Mesenteric fat pad (tissue), 1 donor: ENCODE measurements around the gene MRGPRX4. TPM values are rescaled to one million over a fixed set of nuclear protein-coding genes. Genes with fewer than 3 reads are reported as not detected.
"Not testable (repeated sequence)": the region's sequence is repeated elsewhere in the genome, so short reads cannot be mapped to it uniquely, and the experiment has no call there.

ENCODE experiments used
- DNase-seq: peaks from one replicate; pipeline ENCODE4 v3.0.0-alpha.2; 2020; ENCODE audit warnings: low spot score
- long read RNA-seq: library from polyadenylated mRNA; unstranded; transcript quantifications from one replicate; pipeline ENCODE4 v2.0.0, GENCODE V29; 2020
- total RNA-seq: library from RNA; stranded (reverse); fragmentation: NEBNext Ultra II Directional; extraction: Animal tissue kit (Norgen Biotek cat#: 25700); gene quantifications from one replicate; pipeline ENCODE4 v1.2.1, GENCODE V29; 2021
- donor health status: DM: yes; HTN: yes; CAD: no.

Gene MRGPRX4
- total RNA-seq = not detected
- long read RNA-seq = 0 reads

DNA sequence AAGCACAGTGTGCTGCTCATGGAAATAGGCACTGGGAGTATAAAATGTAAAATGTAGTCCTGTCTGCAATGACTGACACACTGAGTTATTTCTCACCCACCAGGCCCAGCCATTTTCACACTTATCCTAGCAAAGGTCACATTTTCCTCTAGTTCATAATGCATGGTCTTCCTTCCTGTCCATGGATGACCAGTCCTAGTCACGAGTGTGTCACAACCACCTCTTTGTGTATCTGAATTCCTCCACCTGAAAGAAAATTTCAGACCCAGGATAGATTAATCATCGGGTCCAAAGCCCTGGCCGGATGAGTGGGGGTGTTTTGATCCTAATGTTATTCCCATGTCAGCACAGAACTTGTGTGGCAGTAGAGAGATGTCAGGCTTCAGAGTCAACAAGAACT lies at the start of gene MRGPRX4:
Gene MRGPRX4 (plus strand): TSS at position 172 of the 400 bp plus-strand sequence. CDS start 420 bp downstream, outside the sequence.
- no peak for DNase-seq

DNA sequence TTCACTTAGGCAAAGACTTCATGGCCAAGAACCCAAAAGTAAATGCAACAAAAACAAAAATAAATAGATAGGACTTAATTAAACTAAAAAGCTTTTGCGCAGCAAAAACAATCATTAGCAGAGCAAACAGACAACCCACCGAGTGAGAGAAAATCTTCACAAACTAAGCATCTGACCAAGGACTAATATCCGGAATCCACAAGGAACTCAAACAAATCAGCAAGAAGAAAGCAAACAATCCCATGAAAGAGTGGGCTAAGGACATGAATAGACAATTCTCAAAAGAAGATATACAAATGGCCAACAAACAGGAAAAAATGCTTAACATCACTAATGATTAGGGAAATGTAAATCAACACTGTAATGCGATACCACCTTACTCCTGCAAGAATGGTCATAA lies 41.5 kb upstream of the MRGPRX4 start:
- not testable (repeated sequence) for DNase-seq

DNA sequence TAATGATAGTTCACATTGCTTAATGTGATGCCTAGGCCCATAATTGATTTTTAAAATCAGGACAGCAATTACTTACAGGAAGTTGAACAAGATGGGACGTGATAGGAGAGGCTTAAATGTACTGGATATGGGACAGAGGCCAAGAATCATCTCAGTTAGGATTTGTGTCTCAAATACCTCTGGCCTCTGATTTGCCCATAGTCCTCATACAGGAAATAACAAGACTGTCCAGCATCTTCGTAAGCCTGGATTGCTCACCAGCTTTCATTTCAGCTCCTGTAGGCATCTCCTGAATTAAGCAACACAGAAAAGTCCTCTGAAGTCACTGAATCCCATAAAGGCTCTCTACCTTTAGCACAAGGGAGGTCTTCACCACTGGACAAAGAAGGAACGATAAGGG lies 40.3 kb upstream of the MRGPRX4 start, which contains the start of gene MRGPRX3:
Gene MRGPRX3 (plus strand): TSS at position 231 of the 400 bp plus-strand sequence. CDS start 4,632 bp downstream, outside the sequence.
- no peak for DNase-seq

DNA sequence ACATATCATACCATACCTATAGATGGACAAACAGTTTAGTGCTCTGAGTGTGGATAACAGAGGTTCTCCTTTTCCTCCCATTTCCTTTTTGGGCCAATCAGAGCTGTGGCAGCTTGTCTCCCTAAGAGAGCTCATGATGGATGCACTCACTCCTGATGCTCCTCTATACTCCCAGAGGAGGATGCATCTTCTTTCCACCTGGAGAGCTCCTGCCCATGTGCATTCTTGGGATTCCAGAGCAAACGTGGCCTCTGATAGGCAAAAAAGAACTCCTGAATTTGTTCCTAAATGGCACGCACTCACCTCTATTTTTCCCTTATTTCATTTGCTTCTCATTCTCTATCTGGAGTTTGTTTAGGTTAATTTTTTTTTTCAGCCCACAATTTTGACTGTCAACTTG lies 37.3 kb upstream of the MRGPRX4 start:
- no peak for DNase-seq

DNA sequence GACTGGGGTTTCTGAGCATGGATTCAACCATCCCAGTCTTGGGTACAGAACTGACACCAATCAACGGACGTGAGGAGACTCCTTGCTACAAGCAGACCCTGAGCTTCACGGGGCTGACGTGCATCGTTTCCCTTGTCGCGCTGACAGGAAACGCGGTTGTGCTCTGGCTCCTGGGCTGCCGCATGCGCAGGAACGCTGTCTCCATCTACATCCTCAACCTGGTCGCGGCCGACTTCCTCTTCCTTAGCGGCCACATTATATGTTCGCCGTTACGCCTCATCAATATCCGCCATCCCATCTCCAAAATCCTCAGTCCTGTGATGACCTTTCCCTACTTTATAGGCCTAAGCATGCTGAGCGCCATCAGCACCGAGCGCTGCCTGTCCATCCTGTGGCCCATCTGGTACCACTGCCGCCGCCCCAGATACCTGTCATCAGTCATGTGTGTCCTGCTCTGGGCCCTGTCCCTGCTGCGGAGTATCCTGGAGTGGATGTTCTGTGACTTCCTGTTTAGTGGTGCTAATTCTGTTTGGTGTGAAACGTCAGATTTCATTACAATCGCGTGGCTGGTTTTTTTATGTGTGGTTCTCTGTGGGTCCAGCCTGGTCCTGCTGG lies 35.3 kb upstream of the MRGPRX4 start:
- DNase-seq = no peak

DNA sequence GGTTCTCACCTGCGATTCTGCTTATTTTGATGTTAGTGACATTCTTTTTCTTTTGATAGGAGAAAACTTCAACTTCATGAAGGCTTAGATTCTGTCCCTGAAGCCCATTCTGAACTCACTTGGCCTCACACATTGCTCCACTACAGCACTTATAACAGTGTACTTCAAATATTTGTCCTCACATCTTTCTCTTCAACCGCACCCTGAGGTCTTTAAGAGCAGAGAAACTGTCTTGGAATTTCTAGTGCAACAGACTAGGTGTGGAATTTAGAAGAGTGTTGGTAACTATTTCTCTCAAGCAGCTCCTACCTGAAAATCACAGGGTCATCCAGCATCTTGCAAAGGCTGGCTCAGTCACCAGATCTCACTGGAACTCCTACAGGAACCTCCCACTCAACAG lies 32.5 kb upstream of the MRGPRX4 start:
- DNase-seq = no peak

DNA sequence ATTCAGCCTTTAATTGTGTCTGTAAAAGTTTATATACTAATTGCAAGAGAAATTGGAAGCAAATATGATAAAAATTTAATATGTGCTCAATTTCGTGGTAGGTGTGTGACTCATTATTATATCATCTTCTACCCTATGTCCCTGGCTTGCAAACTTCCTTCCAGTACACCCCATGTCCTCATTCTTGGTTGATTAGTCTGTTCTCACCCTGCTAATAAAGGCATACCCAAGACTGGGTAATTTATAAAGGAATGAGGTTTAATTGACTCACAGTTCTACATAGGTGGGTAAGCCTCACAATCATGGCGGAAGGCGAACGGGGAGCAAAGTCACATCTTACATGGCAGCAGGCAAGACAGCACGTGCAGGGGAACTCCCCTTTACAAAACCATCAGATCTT lies 28.4 kb upstream of the MRGPRX4 start:
- DNase-seq = no peak

DNA sequence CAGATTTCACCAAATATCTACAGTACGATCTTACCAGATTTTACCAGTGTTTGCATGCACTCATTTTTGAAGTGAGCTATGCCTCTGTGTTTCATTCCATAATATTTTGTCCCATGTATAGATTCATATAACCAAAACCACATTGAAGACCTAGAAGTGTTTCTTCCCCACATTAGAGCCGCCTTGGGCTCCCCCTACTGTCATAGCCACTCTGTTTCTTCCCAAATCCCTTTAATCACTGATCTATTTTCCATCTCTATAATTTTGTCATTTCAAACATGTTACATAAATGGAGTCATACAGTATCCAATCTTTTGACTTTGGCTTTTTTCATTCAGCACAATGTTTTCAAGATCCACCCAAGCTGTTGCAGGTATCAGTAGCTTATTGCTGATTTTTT lies 27.6 kb upstream of the MRGPRX4 start:
- no peak for DNase-seq

DNA sequence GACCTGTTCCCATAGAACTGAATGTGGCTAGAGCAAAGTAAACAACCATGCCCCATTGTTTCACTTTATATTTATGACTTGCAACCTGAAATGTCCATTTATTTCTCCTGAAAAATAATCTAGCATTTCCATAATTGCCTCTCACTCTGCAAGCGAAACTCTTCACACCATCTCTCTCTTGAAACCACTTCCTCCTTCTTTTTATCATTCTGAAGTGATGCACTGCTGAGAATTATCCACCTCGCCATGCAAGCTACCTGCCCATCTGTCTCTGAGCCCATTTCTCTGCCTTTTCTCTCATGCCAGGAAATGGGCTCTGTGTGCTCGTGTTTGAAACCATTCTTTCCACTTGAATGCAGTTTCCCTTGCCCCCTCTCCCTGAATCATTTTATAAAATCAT lies 26.8 kb upstream of the MRGPRX4 start:
- DNase-seq = no peak

DNA sequence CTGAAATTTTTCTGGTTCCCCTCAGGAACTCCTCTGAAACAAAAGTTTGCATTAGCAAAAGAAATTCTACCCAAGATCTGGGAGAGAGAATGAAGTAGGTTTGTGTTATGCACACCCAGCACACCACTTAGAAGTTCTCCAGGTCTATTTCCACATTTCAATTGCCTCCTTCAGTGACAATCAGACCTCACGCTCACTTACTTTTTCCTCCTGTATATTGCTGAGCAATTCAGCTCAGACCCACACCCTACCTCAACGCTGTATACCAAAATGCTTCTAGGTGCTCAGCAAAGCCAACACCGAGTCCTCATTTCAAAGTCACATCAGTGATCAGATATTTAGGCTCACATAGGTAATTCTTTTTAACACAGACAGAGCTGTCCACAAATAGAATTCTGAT lies 21.1 kb upstream of the MRGPRX4 start:
- no peak for DNase-seq

DNA sequence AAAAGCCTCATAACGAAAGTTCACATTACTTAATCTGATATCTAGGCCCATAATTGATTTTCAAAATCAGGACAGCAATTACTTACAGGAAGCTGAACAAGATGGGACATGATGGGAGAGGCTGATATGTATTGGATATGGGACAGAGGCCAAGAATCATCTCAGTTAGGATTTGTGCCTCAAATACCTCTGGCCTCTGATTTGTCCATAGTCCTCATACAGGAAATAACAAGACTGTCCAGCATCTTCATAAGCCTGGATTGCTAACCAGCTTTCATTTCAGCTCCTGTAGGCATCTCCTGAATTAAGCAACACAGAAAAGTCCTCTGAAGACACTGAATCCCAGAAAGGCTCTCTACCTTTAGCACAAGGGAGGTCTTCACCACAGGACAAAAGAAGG lies 4.3 kb upstream of the MRGPRX4 start:
- no peak for DNase-seq

DNA sequence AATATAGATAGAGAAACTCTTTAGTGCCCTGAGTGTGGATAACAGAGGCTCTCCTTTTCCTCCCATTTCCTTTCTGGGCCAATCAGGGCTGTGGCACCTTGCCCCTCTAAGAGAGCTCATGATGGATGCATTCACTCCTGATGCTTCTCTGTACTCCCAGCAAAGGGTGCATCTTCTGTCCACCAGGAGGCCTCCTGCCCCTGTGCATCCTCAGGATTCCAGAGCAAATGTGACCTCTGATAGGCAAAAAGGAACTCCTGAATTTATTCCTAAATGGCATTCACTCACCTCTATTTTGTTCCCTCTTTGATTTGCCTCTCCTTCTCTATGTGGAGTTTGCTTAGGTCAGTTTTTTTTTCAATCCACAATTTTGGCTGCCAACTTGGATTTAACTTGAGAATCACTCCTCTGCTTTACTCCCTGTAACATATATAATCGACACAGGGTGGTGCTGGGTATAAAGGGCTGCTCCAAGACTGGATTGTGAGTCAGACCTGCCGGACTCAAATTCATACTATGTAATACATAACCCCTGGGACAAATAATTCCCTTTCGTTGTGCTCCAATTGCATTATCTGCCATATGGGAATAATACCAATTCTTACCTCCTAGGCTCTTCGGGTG lies 1.1 kb upstream of the MRGPRX4 start:
- DNase-seq = no peak

DNA sequence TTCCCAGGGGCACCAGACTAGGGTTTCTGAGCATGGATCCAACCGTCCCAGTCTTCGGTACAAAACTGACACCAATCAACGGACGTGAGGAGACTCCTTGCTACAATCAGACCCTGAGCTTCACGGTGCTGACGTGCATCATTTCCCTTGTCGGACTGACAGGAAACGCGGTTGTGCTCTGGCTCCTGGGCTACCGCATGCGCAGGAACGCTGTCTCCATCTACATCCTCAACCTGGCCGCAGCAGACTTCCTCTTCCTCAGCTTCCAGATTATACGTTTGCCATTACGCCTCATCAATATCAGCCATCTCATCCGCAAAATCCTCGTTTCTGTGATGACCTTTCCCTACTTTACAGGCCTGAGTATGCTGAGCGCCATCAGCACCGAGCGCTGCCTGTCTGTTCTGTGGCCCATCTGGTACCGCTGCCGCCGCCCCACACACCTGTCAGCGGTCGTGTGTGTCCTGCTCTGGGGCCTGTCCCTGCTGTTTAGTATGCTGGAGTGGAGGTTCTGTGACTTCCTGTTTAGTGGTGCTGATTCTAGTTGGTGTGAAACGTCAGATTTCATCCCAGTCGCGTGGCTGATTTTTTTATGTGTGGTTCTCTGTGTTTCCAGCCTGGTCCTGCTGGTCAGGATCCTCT lies 709 bp downstream of the MRGPRX4 start:
- DNase-seq = no peak

DNA sequence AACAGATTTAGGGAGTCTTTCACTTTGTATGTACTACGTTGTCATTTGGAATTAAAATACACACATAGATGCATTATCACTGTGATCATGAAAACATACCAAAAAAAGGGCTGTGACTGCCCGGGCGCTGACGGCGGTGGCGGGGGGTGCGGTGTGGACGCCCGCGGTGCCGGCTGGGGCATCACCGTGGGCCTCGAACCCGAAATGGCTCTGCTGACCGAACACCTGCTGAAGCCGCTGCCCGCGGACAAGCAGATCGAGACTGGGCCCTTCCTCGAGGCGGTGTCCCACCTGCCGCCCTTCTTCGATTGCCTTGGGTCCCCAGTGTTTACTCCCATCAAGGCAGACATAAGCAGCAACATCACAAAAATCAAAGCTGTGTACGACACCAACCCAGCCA lies 16.2 kb downstream of the MRGPRX4 start:
- DNase-seq = no peak

DNA sequence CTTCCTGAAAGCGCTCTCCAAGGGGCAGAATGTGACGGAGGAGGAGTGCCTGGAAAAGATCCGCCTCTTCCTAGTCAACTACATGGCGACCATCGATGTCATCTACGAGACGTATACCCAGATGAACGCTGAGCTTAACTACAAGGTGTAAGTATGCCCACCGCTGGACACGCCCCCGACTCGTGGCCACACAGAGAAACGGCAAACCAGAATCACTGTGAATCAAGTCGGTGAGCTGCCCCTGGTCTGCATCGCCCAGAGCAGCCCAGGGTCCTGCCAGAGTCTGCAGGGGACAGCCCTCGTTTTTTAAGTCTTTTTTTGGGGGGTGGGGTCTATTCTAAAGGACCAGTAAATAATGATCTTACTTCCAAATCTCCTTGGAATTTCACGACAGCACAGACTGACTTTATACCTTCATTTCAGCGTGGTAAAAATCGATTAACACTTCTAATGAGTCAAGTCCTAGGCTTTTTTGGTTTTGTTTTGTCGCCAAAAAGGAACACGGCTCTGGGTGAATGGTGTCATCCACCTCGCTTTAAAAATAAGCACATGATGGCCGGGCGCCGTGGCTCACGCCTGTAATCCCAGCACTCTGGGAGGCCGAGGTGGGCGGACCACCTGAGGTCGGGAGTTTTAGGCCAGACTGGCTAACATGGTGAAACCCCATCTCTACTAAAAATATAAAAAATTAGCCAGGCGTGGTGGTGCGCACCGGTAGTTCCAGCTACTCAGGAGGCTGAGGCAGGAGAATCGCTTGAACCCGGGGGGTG lies 17.0 kb downstream of the MRGPRX4 start:
- not testable (repeated sequence) for DNase-seq

DNA sequence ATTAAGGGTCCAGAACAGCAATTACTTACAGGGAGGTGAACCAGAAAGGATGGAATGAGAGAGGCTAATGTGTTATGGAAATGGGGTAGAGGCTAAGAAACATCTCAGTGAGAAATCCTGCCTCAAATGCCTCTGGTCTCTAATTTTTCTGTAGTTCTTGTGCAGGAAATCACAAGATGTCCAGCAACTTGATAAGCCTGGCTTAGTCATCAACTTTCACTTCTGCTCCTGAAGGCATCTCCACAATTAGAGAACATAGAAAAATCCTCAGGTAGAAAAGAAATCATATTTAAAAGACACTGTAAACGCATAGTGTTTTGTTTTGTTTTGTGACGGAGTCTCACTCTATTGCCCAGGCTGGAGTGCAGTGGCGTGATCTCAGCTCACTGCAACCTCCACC lies 18.7 kb downstream of the MRGPRX4 start:
- no peak for DNase-seq

DNA sequence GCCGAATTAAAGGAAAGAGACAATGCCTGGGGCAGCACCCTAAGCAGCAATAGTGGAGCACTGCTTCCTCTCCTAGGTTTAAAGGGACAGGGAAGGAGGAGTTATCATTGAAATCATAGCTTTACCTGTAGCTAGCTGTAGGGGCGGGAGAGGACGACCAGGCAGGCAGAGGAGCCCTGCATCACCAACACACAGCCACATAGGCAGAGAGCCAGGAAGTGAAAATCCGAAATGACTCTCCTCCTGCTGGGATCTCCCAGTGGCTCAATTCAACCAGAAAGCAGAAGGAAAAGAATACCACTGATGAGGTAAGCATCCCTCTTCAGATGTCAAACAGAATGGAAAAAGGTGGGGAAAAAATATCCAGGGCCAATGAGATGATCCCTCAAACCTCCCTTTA lies 20.4 kb downstream of the MRGPRX4 start:
- DNase-seq = no peak

DNA sequence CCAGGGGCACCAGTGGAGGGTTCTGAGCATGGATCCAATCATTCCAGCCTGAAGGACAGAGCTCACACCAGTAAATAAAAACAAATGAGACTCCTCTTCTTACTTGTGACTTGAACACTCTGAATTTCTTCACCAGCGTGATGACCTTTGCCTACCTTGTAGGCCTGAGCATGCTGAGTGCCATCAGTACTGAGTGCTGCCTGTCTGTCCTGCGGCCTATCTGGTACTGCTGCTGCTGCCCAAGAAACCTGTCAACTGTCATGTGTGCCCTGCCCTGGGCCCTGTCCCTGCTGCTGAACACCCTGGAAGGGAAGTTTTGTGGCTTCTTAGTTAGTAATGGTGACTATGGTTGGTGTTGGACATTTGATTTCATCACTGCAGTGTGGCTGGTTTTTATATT lies 23.9 kb downstream of the MRGPRX4 start:
- DNase-seq = no peak

DNA sequence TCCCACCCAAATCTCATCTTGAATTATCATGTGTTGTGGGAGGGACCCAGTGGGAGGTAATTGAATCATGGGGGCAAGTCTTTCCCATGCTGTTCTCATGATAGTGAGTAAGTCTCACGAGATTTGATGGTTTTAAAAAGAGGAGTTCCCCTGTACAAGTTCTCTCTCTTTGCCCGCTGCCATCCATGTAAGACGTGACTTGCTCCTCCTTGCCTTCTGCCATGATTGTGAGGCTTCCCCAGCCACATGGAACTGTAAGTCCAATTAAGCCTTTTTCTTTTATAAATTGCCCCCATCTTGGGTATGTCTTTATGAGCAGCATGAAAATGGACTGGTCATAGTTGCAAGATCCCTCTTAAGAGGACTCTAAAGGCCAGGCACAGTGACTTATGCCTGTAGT lies 25.1 kb downstream of the MRGPRX4 start:
- not testable (repeated sequence) for DNase-seq

DNA sequence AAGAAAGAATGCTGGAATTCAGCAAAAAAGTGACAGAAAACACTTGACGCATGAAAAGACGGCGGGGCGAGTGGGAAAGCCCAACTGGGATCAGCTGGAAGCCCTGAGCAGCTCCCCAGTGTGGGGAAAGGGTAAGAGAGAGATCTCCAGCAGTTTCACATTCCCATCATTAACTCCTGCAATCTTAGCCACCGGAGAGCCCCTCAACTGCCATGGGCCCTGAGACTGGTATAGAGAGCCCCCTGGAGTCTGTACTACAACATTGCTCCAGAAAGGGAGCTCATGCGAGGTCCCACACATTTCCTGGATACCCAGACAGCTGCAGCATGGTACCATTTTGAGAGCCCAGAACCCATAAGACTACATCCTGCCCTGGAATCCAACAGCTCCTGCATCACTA lies 31.1 kb downstream of the MRGPRX4 start:
- DNase-seq = no peak

DNA sequence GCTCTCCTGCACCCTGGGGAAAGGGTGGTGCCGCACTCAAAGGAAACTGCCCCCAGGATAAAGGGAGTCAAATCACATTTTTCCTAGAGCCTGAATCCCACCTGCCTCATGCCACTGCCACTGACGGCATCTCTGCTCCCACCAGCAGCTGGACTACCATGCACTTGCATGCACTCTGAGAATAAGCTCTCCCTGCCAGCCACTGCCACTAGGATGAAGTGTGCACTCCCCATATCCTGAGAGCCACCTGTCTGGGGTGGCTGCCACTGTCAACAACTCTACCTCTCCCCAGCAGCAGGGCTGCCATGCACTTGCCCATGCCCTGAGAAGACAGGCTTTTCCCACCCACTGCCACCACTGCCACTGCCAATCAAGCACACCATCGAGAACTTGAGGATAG lies 31.6 kb downstream of the MRGPRX4 start:
- DNase-seq = no peak

DNA sequence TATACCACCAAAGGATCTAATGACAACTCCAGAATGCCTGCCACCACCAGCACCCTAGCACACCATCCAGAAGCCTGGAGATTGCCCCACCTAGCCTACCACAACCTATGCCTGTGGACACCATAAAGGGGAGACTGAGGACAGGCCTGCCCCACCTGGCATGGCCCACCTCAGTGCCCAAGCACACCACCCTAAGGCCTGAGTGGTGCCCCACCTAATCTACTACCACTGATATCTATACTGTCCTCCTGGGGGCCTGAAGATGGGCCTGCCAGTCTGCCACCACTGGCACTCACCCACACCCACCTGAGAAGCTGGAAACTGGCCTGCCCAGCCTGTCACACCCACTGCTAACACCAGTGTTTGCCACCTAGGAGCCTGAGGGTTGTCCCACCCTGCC lies 32.1 kb downstream of the MRGPRX4 start:
- no peak for DNase-seq
